Duodenal mucosa (tissue), 2 donors: ENCODE measurements around the gene CDC14B.
A peak's percentile ranks its signal among the peaks of the same experiment; 100 is the strongest.
"Not testable (repeated sequence)": the region's sequence is repeated elsewhere in the genome, so short reads cannot be mapped to it uniquely, and the experiment has no call there.

ENCODE experiments used
- H3K27ac ChIP-seq: one replicate; pipeline ENCODE4 v1.7.0; 2013; ENCODE audit warnings: low read depth, low read length
- H3K27me3 ChIP-seq, 2 donors: one replicate each; pipeline ENCODE4 v1.7.0; 2013; ENCODE audit warnings: low read length in 2 of 2, control low read depth in 1 of 2; ENCODE audit not compliant: insufficient read depth in 2 of 2, control insufficient read depth in 1 of 2
- H3K36me3 ChIP-seq, 2 donors: one replicate each; pipeline ENCODE4 v1.7.0; 2013; ENCODE audit warnings: low read length in 2 of 2, control low read depth in 1 of 2; ENCODE audit not compliant: insufficient read depth in 2 of 2, control insufficient read depth in 1 of 2
- H3K4me1 ChIP-seq, 2 donors: one replicate each; pipeline ENCODE4 v1.7.0; 2013; ENCODE audit warnings: low read length in 2 of 2, control low read depth in 1 of 2; ENCODE audit not compliant: insufficient read depth in 2 of 2, control insufficient read depth in 1 of 2
- H3K4me3 ChIP-seq, 2 donors: one replicate each; pipeline ENCODE4 v1.7.0; 2013; ENCODE audit warnings: low read length in 2 of 2, low read depth in 1 of 2
- H3K9ac ChIP-seq, 2 donors: one replicate each; pipeline ENCODE4 v1.7.0; 2013; ENCODE audit warnings: low read length in 2 of 2, low read depth in 1 of 2
- H3K9me3 ChIP-seq, 2 donors: one replicate each; pipeline ENCODE4 v1.7.0; 2013; ENCODE audit warnings: low read length in 2 of 2, control low read depth in 1 of 2; ENCODE audit not compliant: control insufficient read depth in 1 of 2

CDC14B gene

GRCh38 chr9:96654450-96655197 is 35.0 kb upstream of the CDC14B start:
- H3K4me3 ChIP-seq = peak overlapping the region; percentile 73 to 77
- H3K9ac ChIP-seq = peak overlapping the region; percentile 65 to 71
- peaks cover 10 to 11% of the 10 kb centered on the region in 2 donors for H3K4me1 ChIP-seq
- H3K36me3 ChIP-seq = peaks cover 0 to 9% of the 10 kb centered on the region in 2 donors
- no peaks in the 10 kb centered on the region for H3K9me3 ChIP-seq
- H3K27ac ChIP-seq = peak overlapping the region; percentile 83
- H3K27me3 ChIP-seq = no peaks in the 10 kb centered on the region

DNA sequence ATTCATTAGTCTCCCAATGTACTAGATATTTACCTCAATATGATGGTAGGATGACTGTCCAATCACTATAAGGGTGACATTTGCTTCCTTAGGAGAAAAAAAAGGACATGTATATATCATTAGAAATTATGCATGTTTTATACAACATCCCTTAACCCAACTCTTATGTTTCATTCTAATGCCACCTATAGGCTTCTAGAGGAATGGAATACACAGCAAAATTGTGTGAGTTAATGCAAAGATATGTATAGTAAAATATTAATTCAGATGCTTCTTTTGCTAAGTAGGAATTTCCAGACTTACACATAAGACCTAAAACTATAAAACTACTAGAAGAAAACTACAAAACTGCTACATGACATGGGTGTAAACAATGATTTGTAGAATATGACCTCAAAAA is 32.0 kb upstream of the CDC14B start:
- Histone ChIP-seq H3K9me3 (no peaks in the 10 kb centered on the region), H3K27me3 (no peaks in the 10 kb centered on the region), H3K27ac (no peak overlapping the region), H3K9ac (no peak overlapping the region), H3K4me3 (no peak overlapping the region), H3K36me3 (peaks cover 0 to 9% of the 10 kb centered on the region in 2 donors), H3K4me1 (peaks cover 4 to 11% of the 10 kb centered on the region in 2 donors)

DNA sequence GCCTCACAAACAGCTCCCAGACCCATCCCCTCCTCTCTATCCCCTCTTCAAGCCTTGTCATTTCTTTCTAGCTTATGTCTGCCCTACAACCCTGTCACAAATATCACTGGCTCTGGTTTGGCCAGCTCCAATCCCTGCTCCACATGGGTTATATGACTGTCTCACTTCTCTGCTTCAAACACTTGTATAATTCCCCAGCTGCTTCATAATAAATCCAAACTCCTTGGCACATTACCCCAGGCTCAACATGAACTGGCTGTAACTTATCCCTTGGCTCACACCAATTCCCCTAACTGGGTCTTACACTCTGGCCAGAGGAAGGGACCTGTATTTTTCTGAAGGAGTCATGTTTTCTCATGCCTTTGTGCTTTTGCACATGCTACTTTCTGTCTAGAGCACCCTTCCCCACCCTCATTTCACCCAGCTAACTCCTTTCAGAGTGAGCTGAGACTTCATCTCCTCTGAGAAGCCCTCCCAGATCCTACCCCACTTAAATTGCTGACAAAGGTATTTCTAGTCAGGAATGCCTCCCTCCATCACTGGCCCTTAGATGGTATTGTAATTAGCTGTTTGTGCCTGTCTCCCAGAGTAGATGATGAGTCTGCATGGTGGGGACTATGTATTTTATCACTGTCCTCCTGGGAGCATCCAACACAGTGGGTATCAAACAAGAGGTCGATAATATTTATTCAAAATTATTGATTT is 30.1 kb upstream of the CDC14B start:
- Histone ChIP-seq H3K9me3 (no peaks in the 10 kb centered on the region), H3K27ac (no peak overlapping the region), H3K4me3 (no peak overlapping the region), H3K9ac (no peak overlapping the region), H3K4me1 (peaks cover 4 to 7% of the 10 kb centered on the region in 2 donors), H3K36me3 (peaks cover 0 to 12% of the 10 kb centered on the region in 2 donors), H3K27me3 (no peaks in the 10 kb centered on the region)

GRCh38 chr9:96646081-96646991 is 26.7 kb upstream of the CDC14B start:
- Histone ChIP-seq H3K36me3 (peaks cover 0 to 12% of the 10 kb centered on the region in 2 donors), H3K4me3 (no peak overlapping the region), H3K4me1 (no peaks in the 10 kb centered on the region), H3K9me3 (no peaks in the 10 kb centered on the region), H3K27me3 (no peaks in the 10 kb centered on the region), H3K27ac (no peak overlapping the region), H3K9ac (no peak overlapping the region)

GRCh38 chr9:96644137-96644536 is 24.5 kb upstream of the CDC14B start:
- peaks cover 0 to 3% of the 10 kb centered on the region in 2 donors for H3K36me3 ChIP-seq
- no peak overlapping the region for H3K27ac ChIP-seq

GRCh38 chr9:96641514-96641913 is 21.9 kb upstream of the CDC14B start:
- no peak overlapping the region for H3K27ac ChIP-seq
- H3K9ac ChIP-seq = no peak overlapping the region
- H3K9me3 ChIP-seq = no peaks in the 10 kb centered on the region
- H3K36me3 ChIP-seq = peaks cover 0 to 3% of the 10 kb centered on the region in 2 donors
- H3K4me3 ChIP-seq = no peak overlapping the region
- H3K4me1 ChIP-seq = no peaks in the 10 kb centered on the region
- no peaks in the 10 kb centered on the region for H3K27me3 ChIP-seq

More at GRCh38 chr9:96644137-96644536, 24.5 kb upstream of the CDC14B start:
- Histone ChIP-seq H3K9ac (no peak overlapping the region), H3K4me3 (no peak overlapping the region), H3K9me3 (no peaks in the 10 kb centered on the region), H3K4me1 (no peaks in the 10 kb centered on the region), H3K27me3 (no peaks in the 10 kb centered on the region)

DNA sequence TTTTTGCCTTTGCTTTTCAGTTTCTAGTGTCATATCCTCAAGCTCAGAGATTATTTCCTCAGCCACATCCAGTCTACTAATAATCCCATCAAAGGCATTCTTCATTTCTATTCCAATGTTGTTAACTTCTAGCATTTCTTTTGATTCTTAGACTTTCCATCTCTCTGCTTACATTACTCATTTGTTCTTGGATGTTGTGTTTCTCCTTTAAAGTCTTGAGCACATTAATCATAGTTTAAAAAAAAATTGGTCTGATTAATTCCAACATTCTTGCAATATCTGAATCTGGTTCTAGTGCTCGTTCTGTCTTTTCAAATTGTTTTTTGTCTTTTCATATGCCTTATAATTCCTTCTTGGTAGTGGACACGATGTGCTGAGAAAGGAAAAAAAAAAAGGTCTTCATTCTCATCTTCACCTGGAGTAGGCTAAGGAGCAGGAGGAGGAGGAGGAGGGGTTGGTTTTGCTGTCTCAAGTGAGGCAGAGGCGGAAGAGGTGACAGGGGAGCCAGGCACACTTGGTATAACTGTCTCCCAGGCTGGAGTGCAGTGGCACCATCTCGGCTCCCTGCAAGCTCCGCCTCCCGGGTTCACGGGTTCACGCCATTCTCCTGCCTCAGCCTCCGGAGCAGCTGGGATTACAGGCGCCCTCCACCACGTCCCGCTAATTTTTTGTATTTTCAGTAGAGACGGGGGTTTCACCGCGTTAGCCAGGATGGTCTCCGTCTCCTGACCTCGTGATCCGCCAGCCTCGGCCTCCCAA is 19.1 kb upstream of the CDC14B start:
- H3K27me3 ChIP-seq = no peaks in the 10 kb centered on the region
- no peak overlapping the region for H3K27ac ChIP-seq
- H3K36me3 ChIP-seq = no peaks in the 10 kb centered on the region
- H3K9ac ChIP-seq = no peak overlapping the region
- H3K9me3 ChIP-seq = no peaks in the 10 kb centered on the region
- no peak overlapping the region for H3K4me3 ChIP-seq
- no peaks in the 10 kb centered on the region for H3K4me1 ChIP-seq

- no peaks in the 10 kb centered on the region for H3K9me3 ChIP-seq
- H3K27ac ChIP-seq = no peak overlapping the region
- H3K4me1 ChIP-seq = no peaks in the 10 kb centered on the region
- H3K36me3 ChIP-seq = no peaks in the 10 kb centered on the region
- H3K27me3 ChIP-seq = no peaks in the 10 kb centered on the region
- H3K4me3 ChIP-seq = no peak overlapping the region
- no peak overlapping the region for H3K9ac ChIP-seq
These were observed 16.7 kb upstream of the CDC14B start for GRCh38 chr9:96636368-96636767.

DNA sequence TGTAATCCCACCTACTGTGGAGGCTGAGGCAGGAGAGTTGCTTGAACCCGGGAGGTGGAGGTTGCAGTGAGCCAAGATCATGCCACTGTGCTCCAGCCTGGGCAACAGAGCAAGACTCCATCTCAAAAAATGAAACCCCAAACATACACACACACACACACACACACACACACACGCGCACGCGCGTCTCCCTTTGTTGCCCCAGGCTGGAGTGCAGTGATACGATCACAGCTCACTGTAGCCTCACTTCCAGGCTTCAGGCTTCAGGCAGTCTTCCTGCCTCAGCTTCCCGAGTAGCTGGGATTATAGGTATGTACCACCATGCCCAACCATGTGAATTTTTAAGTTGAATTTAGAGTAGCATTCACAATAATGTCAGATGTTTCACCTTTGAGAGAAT is 13.9 kb upstream of the CDC14B start:
- not testable (repeated sequence) for H3K36me3 ChIP-seq, H3K27ac ChIP-seq, H3K4me3 ChIP-seq, H3K27me3 ChIP-seq, H3K4me1 ChIP-seq, H3K9ac ChIP-seq, H3K9me3 ChIP-seq
